Retinal pigment epithelial cell (primary cell): ENCODE measurements around the gene TMEM150C.

ENCODE experiments used
- DNase-seq: peaks from one replicate; pipeline ENCODE4 v3.0.0-alpha.2; 2010; ENCODE audit warnings: low read depth
- H3K4me3 ChIP-seq: 2 replicates; pipeline ENCODE4 v1.5.1; 2011; ENCODE audit warnings: mild to moderate bottlenecking, low read length, control low read depth, moderate library complexity
- TF ChIP-seq, protein P1 (sequence below): conservative IDR thresholded peaks from 2 replicates; pipeline ENCODE4 v1.5.1; 2011; ENCODE audit warnings: low read depth, low read length, control low read depth, inconsistent platforms

The TMEM150C gene

GRCh38 chr4:82519072-82519471 lies 42.7 kb downstream of the TMEM150C start:
- TF ChIP-seq, protein P1, sequence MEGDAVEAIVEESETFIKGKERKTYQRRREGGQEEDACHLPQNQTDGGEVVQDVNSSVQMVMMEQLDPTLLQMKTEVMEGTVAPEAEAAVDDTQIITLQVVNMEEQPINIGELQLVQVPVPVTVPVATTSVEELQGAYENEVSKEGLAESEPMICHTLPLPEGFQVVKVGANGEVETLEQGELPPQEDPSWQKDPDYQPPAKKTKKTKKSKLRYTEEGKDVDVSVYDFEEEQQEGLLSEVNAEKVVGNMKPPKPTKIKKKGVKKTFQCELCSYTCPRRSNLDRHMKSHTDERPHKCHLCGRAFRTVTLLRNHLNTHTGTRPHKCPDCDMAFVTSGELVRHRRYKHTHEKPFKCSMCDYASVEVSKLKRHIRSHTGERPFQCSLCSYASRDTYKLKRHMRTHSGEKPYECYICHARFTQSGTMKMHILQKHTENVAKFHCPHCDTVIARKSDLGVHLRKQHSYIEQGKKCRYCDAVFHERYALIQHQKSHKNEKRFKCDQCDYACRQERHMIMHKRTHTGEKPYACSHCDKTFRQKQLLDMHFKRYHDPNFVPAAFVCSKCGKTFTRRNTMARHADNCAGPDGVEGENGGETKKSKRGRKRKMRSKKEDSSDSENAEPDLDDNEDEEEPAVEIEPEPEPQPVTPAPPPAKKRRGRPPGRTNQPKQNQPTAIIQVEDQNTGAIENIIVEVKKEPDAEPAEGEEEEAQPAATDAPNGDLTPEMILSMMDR: no peak
- DNase-seq: no peak
- H3K4me3 ChIP-seq: no peak overlapping the region

DNA sequence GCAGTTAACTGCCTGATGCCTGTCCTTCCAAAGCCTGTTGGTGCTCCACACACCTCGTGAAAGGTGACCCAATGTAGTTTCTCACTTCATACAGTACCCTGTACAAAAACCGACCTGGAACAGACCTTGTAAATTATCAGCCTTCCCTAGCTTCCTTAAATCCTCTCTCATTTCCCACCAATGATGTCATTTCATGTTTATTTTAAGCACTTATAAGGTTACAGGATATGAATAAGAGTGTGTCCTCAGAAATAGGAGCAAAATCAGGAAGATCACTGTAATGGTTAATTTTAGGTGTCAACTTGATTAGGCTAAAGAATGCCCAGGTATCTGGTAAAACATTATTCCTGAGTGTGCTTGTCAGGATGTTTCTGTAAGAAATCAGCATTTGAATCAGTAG lies 44.7 kb downstream of the TMEM150C start:
- TF ChIP-seq, protein P1: no peak
- no peak overlapping the region for H3K4me3 ChIP-seq
- no peak for DNase-seq

GRCh38 chr4:82515705-82516104 lies 46.1 kb downstream of the TMEM150C start:
- DNase-seq: peak; percentile 8
- TF ChIP-seq, protein P1: no peak
- H3K4me3 ChIP-seq: no peak overlapping the region

DNA sequence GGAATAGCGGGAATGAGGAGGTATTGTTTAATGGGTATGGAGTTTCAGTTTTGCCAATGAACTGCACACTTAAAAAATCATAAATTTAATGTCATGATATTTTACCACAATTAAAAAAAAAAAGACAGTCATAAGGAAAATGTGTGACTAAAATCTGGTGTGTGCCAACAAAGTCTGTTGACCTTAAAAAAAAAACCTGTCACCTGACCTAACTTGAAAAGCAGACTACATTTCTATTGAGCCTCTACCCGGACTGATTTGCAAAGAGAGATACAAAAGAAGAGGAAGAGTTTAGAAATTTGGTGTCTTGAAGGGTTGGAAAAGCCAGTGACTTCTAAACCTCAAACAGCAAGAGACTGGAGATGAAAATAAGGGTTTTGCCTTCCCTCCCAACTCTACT lies 48.4 kb downstream of the TMEM150C start:
- H3K4me3 ChIP-seq: no peak overlapping the region

DNA sequence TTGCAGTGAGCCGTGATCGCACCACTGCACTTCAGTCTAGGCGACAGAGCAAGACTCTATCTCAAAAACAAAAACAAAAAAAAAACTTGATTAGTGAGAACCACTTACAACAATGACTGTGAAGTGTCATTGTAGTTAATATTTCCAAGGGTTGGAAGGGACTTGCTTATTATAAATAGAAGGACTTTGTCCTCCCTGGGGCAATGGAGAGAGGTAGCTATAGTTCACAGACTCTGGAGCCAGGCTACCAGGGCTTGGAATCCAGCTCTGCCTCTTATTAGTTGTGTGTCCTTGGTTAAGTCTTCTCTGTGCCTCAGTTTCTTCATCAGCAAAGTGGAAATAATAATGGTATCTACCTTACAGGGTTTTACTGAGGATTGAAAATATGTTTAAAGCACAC lies 51.6 kb downstream of the TMEM150C start:
- H3K4me3 ChIP-seq: no peak overlapping the region
- TF ChIP-seq, protein P1: no peak
- DNase-seq: no peak

More for the DNA sequence above, 48.4 kb downstream of the TMEM150C start:
- TF ChIP-seq, protein P1: no peak
- DNase-seq: no peak

DNA sequence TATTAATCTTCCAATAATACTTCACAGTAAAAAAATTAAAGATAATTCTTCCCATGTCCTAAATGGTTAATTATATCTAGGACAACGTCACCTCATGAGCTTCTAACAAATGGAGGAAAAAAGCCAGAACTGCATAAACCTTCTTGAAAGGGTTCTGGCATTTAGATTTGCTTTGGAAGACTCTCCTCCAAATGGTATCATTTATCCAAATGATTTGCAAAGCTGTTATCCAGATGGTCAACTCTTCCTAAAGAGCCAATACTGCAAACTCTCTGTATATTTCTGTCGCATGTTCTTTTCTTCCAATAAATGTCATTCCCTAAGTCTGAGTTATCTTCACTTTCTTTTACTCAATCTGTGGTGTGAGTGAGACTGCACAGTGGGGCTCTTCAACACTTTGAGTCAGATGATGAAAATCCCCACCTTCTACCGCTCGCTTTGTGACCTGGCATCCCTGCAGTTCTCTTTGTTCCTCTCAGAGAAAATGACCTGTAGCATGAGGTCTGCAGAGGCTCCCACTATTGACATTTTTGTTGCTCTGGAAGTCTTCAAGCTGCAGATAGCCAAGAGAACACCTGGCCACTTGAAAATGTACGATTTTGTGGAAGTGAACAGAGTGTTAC lies 52.9 kb downstream of the TMEM150C start:
- TF ChIP-seq, protein P1: no peak
- no peak for DNase-seq
- H3K4me3 ChIP-seq: no peak overlapping the region

DNA sequence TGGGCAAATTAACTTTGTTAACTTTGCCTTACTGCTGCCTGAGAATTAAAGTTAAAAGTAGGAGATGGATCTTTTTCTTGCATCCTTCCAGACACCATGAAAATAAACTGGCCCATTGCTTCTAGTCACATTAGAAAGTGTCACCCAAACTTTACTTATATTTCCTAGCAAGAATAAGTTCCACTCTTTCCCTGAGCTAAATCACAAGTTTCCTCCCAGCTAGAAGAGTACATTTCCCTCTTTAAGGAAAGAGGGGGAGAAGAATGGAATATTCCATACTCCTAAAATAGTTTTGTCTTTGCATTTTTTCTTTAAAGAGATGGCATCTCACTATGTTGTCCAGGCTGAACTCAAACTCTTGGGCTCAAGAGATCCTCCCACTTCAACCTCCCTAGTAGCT lies 53.8 kb downstream of the TMEM150C start:
- no peak overlapping the region for H3K4me3 ChIP-seq
- TF ChIP-seq, protein P1: no peak
- no peak for DNase-seq
